Esophagus muscularis mucosa (tissue), 4 donors: ENCODE data around the gene HOMER3. TPM values are rescaled to one million over a fixed set of nuclear protein-coding genes. Genes with fewer than 3 reads are reported as not detected.

Experiments used
- DNase-seq: peaks from one replicate; pipeline ENCODE4 v3.0.0-alpha.2; 2017; ENCODE audit errors: extremely low spot score
- H3K27ac ChIP-seq, 4 donors: fragments of 200-600 bp; sonication (generic); replicated peaks in 1 of 4; 1 replicate in 3 of 4; 2 replicates in 1 of 4; pipeline ENCODE4 v1.5.1; 2016 to 2019; ENCODE audit warnings: mild to moderate bottlenecking in 1 of 4
- H3K27me3 ChIP-seq, 4 donors: fragments of 200-600 bp; sonication (generic); one replicate each; pipeline versions ENCODE4 v1.5.1 to v1.6.0; 2016 to 2019
- H3K36me3 ChIP-seq, 4 donors: fragments of 200-600 bp; sonication (generic); one replicate each; pipeline ENCODE4 v1.5.1; 2016 to 2019
- H3K4me1 ChIP-seq, 4 donors: fragments of 200-600 bp; sonication (generic); one replicate each; pipeline ENCODE4 v1.5.1; 2016 to 2019
- H3K4me3 ChIP-seq, 4 donors: fragments of 200-600 bp; sonication (generic); 1 replicate in 2 of 4; 2 replicates in 2 of 4; pipeline ENCODE4 v1.5.1; 2016 to 2019; ENCODE audit warnings: mild to moderate bottlenecking in 4 of 4, moderate library complexity in 1 of 4
- H3K9me3 ChIP-seq, 4 donors: fragments of 200-600 bp; sonication (generic); 1 replicate in 3 of 4; 2 replicates in 1 of 4; pipeline ENCODE4 v1.5.1; 2016 to 2019
- EP300 ChIP-seq: sonication (generic); formaldehyde crosslinking; IDR thresholded peaks from one replicate; pipeline ENCODE4 v1.6.1; 2017; ENCODE audit warnings: antibody characterized with exemption
- POLR2A ChIP-seq: fragments of 450-650 bp; IDR thresholded peaks from one replicate; pipeline ENCODE4 v1.6.1; 2017; ENCODE audit warnings: antibody characterized with exemption, moderate library complexity, mild to moderate bottlenecking, low read depth
- POLR2AphosphoS5 ChIP-seq, 2 donors: sonication (generic); formaldehyde crosslinking; IDR thresholded peaks; one replicate each; pipeline ENCODE4 v1.6.1; 2017; ENCODE audit warnings: antibody characterized with exemption in 2 of 2
- WGBS: methylation state at CpG from one replicate; pipeline ENCODE4 v1.1.5; 2018; 5-methylcytosine and 5-hydroxymethylcytosine counted together
- intact Hi-C: fragments of 100-400 bp; cut with DNase I; formaldehyde crosslinking; loops from one replicate; pipeline ENCODE4 v1.15.1; 2023
- total RNA-seq, 4 donors: library from RNA; depleted of rRNA; stranded (reverse); fragments of >200 nt; gene quantifications; one replicate each; pipeline versions ENCODE4 v1.1.0 to v1.2.1, GENCODE V29; 2016
- TF ChIP-seq, protein P1 (sequence below), 3 experiments: fragments of 200-600 bp in 2 of 3; fragments of 450-650 bp in 1 of 3; sonication (generic) in 2 of 3; IDR thresholded peaks; one replicate each; pipeline ENCODE4 v1.5.1; 2017 to 2019; ENCODE audit warnings: antibody characterized with exemption in 3 of 3, mild to moderate bottlenecking in 2 of 3, moderate library complexity in 1 of 3

HOMER3 gene
- total RNA-seq, 4 donors from 2014 or later: 26.7 to 47.8 (median 39.1) TPM

DNA sequence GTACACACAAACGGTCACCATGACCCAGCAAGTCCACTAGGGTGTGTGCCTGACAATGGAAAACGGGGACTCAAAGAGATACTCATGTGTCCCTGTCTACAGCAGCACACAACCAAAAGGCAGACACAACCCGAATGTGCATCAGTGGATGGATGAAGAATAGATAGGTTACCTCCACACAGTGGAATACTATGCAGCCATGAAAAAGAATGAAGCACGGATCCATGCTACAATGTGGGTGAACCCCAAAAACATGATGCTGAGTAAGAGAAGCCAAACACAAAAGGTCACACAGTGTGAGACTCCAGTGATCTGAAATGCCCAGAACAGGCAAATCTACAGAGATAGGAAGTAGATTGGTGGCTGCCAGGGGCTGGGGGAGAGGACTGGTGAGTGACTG is 54.0 kb downstream of the HOMER3 start:
- TF ChIP-seq POLR2AphosphoS5 (IDR thresholded peaks at IDR 0.05): no peak
- no peak for TF ChIP-seq EP300
- TF ChIP-seq POLR2A: no peak
- TF ChIP-seq, protein P1, sequence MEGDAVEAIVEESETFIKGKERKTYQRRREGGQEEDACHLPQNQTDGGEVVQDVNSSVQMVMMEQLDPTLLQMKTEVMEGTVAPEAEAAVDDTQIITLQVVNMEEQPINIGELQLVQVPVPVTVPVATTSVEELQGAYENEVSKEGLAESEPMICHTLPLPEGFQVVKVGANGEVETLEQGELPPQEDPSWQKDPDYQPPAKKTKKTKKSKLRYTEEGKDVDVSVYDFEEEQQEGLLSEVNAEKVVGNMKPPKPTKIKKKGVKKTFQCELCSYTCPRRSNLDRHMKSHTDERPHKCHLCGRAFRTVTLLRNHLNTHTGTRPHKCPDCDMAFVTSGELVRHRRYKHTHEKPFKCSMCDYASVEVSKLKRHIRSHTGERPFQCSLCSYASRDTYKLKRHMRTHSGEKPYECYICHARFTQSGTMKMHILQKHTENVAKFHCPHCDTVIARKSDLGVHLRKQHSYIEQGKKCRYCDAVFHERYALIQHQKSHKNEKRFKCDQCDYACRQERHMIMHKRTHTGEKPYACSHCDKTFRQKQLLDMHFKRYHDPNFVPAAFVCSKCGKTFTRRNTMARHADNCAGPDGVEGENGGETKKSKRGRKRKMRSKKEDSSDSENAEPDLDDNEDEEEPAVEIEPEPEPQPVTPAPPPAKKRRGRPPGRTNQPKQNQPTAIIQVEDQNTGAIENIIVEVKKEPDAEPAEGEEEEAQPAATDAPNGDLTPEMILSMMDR (IDR thresholded peaks at IDR 0.05): no peak
- no peaks in the 10 kb centered on the region for H3K36me3 ChIP-seq
- H3K4me3 ChIP-seq: no peak overlapping the region
- WGBS: 91% methylated on average over 4 of the region's 4 CpGs
- no peak overlapping the region for H3K27ac ChIP-seq
- H3K27me3 ChIP-seq: no peaks in the 10 kb centered on the region
- intact Hi-C loops: loop anchor here (10.0 kb wide), 1 partner anchor 118 kb away; no protein-coding TSS in a partner anchor
- no peaks in the 10 kb centered on the region for H3K9me3 ChIP-seq
- DNase-seq: no peak
- H3K4me1 ChIP-seq: no peaks in the 10 kb centered on the region

DNA sequence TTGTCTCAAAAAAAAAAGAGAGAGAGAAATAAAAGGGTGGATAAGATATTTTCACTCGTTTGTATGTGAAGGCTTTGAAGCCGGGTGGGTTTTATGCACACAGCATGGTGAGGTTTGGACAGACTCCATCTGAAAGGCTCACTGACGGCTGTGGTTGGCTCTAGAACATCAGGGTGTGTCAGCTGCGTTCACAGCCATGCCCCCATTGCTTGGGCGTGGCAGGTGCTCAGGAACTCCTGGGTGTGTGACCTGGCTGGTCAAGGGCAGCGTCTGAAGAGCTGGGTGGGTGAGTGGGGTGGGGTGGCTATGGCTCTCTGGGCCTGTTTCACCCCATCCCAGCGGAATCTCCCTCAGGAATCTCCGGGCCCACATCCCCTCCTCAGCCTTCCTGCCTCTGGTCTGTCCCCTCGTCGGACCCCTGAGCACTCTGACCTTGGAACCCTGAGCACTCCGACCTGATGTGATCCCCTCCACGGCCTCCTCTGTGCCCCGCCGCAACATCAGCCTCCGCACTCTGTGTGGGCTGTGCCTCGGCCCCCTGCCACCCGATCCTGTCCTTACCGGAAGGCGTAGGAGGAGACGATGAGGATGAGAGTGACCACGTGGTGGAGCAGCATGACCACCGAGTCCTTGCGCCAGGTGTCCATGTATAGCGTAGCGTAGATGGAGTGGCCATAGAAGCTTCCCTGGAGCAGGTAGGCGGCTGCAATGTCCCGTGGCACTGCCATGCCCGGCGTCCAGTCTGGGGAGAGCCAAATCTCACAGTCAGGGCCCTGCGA is 57.3 kb downstream of the HOMER3 start:
- no peak for TF ChIP-seq POLR2A
- no peak for TF ChIP-seq EP300
- TF ChIP-seq, protein P1 (IDR thresholded peaks at IDR 0.05): no peak
- no peak for TF ChIP-seq POLR2AphosphoS5 (IDR thresholded peaks at IDR 0.05)
- no peak overlapping the region for H3K27ac ChIP-seq
- 91% methylated on average over 30 of the region's 30 CpGs for WGBS
- peaks cover 0 to 4% (median 0%) of the 10 kb centered on the region in 4 donors for H3K36me3 ChIP-seq
- H3K4me1 ChIP-seq: no peaks in the 10 kb centered on the region
- no peaks in the 10 kb centered on the region for H3K9me3 ChIP-seq
- DNase-seq: no peak
- H3K27me3 ChIP-seq: no peaks in the 10 kb centered on the region
- no peak overlapping the region for H3K4me3 ChIP-seq
- intact Hi-C loops: loop anchor here (10.0 kb wide), 1 partner anchor 121 kb away; no protein-coding TSS in a partner anchor

DNA sequence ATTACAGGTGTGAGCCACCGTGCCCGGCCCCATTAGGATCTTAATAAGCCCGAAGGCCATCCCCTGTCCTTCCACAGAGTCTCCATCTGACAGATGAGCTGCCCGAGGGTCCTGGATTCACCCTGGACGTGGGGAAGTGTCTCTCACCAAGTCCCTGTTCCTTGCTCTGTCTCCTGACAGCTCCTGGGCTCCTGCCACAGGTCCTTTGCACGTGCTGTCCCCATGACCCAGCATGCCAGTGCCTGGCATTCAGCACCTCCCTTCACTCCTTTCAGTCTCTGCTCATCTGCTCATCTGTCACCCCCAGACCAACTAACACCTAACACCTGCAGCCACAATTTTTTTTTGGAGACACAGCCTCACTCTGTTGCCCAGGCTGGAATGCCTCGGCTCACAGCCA is 59.5 kb downstream of the HOMER3 start:
- intact Hi-C loops: loop anchor here (10.0 kb wide), 1 partner anchor 123 kb away; no protein-coding TSS in a partner anchor
- Histone ChIP-seq H3K27me3 (no peaks in the 10 kb centered on the region), H3K4me3 (no peak overlapping the region), H3K36me3 (peaks cover 0 to 16% (median 0%) of the 10 kb centered on the region in 4 donors), H3K27ac (no peak overlapping the region), H3K9me3 (peaks cover 0 to 9% (median 0%) of the 10 kb centered on the region in 4 donors), H3K4me1 (no peaks in the 10 kb centered on the region)
- WGBS: 90% methylated on average over 7 of the region's 7 CpGs
- DNase-seq: no peak
- TF ChIP-seq, protein P1 (IDR thresholded peaks at IDR 0.05): no peak
- TF ChIP-seq POLR2A (no peak), POLR2AphosphoS5 (IDR thresholded peaks at IDR 0.05) (no peak), EP300 (no peak)

DNA sequence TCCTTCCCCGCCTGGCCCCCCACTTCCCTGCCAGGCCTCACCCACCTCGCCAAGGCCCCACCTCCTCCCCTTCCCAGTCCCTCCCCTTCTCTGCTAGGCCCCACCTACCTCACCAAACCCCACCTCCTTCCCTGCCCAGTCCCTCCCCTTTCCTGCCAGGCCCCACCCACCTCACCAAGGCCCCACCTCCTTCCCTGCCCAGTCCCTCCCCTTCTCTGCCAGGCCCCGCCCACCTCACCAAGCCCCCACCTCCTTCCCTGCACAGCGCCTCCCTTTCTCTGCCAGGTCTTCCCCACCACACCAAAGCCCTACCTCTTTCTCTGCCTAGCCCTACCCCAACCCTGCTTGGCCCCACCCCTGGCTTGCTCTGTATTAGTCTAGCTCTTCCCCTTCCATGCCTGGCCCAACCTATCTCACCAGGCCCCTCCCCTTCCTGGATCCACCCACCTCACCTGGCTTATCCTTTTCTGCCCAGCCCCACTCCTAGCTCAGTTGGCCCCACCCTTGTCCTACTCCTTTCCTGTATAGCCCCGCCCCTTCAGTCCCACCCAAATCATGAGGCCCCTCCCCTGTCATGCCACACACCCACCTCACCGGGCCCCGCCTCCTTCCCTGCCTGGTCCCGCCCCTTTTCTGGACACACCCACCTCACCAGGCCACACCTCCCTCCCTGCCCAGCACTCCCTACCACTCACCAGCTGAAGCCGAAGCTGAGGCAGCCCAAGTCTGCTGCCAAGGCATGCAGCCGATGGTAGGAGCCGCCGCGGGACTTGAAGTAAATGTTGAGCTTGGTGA is 61.2 kb downstream of the HOMER3 start:
- 74% methylated on average over 13 of the region's 13 CpGs for WGBS
- DNase-seq: no peak
- H3K27me3 ChIP-seq: no peaks in the 10 kb centered on the region
- no peak for TF ChIP-seq POLR2AphosphoS5 (IDR thresholded peaks at IDR 0.05)
- intact Hi-C loops: loop anchor here (10.0 kb wide), 1 partner anchor 125 kb away; no protein-coding TSS in a partner anchor
- peaks cover 0 to 16% (median 0%) of the 10 kb centered on the region in 4 donors for H3K36me3 ChIP-seq
- H3K4me1 ChIP-seq: no peaks in the 10 kb centered on the region
- H3K4me3 ChIP-seq: no peak overlapping the region
- H3K9me3 ChIP-seq: peaks cover 0 to 9% (median 0%) of the 10 kb centered on the region in 4 donors
- H3K27ac ChIP-seq: no peak overlapping the region

Other genes with a start within 250 kb of the HOMER3 start
- under 1 TPM; 0.33 to 0.83 (median 0.62) TPM for gene COMP, start 149.9 kb downstream of the HOMER3 start, total RNA-seq
- gene UPF1, start 109.3 kb downstream of the HOMER3 start, total RNA-seq: 100 to 1,000 TPM in 1 of 4 donors, 10 to 100 TPM in 3; 54.8 to 116 (median 77.4) TPM
- 1 to 10 TPM in 3 of 4 donors, under 1 TPM in 1; 0.42 to 3.2 (median 1.1) TPM for gene CERS1, start 45.1 kb downstream of the HOMER3 start, total RNA-seq
- 100 to 1,000 TPM; 173 to 231 (median 210) TPM for gene COPE, start 21.8 kb downstream of the HOMER3 start, total RNA-seq
- gene DDX49, start 21.5 kb downstream of the HOMER3 start, total RNA-seq: 10 to 100 TPM; 38.4 to 42.6 (median 41.7) TPM
- 10 to 100 TPM; 23.1 to 45.7 (median 32.0) TPM for gene SUGP2, start 92.3 kb upstream of the HOMER3 start, total RNA-seq
- gene ARMC6, start 92.4 kb upstream of the HOMER3 start, total RNA-seq: 10 to 100 TPM; 16.2 to 25.8 (median 20.4) TPM
- 10 to 100 TPM; 11.2 to 16.8 (median 13.8) TPM for gene SLC25A42, start 122.8 kb upstream of the HOMER3 start, total RNA-seq
- gene TMEM161A, start 197.3 kb upstream of the HOMER3 start, total RNA-seq: 10 to 100 TPM; 12.0 to 26.8 (median 16.9) TPM
- not detected for gene MEF2B, start 229.0 kb upstream of the HOMER3 start, total RNA-seq